ENCODE results near the gene SDHB.

The SDHB gene

DNA sequence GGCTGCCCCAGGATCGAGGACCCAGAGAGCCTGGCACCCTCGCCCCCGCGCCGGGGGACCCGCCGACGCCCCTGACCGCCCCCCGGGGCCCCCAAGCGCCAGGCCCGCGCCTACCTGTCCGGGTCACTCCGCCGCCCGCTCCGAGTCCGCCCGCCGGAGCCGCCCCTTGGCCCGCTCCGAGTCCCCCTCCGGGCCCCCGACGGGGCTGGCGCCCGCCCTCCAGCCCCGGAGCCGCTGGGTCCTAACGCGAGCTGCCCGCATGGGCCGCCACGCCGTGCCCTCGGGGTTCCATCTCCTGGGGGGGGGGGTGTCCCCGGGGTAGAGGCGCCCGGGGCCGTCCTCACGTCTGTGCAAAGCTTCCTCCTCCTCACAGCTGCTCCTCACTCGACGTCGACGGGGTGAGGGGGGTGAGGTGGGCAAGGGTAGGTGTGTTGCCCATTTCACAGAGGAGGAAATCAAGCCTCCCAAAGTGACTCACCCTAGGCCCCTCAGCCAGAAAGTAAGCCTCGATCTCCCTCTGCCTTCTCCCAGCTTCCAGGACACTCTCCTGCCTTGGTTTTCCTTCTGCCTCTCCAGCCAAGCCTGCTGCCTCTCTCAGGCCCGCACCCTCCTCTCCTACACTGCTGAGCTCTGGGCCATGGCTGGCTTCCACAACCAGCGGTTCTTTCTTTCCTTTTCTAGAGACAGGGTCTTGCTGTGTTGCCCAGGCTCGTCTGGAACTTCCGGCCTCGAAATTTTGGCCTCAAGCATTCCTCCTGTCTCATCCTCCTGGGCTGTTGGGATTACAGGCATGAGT lies 73.2 kb downstream of the SDHB start, which contains the start of gene MFAP2:
Gene MFAP2, minus strand, starts transcription at position 148 of the 796 bp plus-strand sequence. CDS start 2,347 bp downstream, outside the sequence.
- Mint-ChIP-seq H3K4me1 (peaks cover 68% of the 10 kb centered on the region), H3K36me3 (ENCODE audit: low read depth) (no peaks in the 10 kb centered on the region), H3K9me3 (no peaks in the 10 kb centered on the region), H3K4me3 (peak within 1 kb of the TSS; percentile 85), H3K27ac (no peak within 1 kb of the TSS), H3K27me3 (ENCODE audit: low read depth, poor library complexity) (peaks cover 7% of the 10 kb centered on the region)
- TF ChIP-seq, protein P1, sequence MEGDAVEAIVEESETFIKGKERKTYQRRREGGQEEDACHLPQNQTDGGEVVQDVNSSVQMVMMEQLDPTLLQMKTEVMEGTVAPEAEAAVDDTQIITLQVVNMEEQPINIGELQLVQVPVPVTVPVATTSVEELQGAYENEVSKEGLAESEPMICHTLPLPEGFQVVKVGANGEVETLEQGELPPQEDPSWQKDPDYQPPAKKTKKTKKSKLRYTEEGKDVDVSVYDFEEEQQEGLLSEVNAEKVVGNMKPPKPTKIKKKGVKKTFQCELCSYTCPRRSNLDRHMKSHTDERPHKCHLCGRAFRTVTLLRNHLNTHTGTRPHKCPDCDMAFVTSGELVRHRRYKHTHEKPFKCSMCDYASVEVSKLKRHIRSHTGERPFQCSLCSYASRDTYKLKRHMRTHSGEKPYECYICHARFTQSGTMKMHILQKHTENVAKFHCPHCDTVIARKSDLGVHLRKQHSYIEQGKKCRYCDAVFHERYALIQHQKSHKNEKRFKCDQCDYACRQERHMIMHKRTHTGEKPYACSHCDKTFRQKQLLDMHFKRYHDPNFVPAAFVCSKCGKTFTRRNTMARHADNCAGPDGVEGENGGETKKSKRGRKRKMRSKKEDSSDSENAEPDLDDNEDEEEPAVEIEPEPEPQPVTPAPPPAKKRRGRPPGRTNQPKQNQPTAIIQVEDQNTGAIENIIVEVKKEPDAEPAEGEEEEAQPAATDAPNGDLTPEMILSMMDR (IDR thresholded peaks at IDR 0.05) = no peak
- DNase-seq = peak; percentile 56

DNA sequence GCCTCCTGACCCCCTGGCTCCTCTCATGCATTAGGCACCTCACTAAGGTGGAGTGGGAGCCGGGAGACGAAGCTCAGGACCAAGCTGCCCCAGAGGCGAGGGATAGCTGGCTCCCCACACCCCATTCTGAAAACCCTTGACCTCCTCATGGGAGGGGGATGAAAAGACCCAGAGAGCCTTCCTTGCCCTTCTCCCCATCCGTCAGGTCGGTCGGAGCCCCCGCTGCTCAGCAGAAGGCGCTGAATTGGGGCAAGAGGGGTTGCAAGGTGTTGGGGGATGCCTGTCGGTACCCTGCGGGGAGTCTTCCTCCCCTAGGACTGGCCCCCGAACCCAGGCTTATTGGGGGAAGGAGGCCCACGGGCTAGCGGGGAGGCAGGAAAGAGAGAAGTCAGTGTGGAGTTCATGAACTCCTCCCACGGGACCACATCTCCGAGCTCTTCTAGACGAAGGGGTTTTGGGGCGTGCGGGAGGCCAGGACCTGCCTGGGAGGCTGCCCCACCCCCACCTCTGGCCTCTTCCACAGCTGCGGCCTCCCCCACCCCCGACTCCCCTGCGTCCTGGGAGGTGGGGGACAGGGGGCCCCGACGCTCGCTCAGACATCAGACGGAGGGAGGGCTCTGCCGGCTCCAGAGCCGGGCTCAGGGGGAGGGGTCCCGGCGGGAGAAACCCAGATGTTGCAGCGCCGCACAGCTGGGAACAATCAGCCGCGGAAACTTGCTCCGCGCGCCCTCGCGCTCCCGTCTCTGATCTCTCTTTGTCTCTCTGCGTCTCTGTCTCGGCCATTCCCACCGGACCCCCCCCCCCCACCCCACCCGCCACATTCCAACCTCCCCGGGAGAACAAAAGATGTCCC lies 74.1 kb downstream of the SDHB start:
- TF ChIP-seq, protein P1 (IDR thresholded peaks at IDR 0.05) = no peak
- peak overlapping the region; percentile 85 for H3K4me3 Mint-ChIP-seq
- peak; percentile 62 for DNase-seq
- H3K36me3 Mint-ChIP-seq (ENCODE audit: low read depth) = no peaks in the 10 kb centered on the region
- H3K27me3 Mint-ChIP-seq (ENCODE audit: low read depth, poor library complexity) = peaks cover 7% of the 10 kb centered on the region
- H3K9me3 Mint-ChIP-seq = no peaks in the 10 kb centered on the region
- H3K4me1 Mint-ChIP-seq = peaks cover 76% of the 10 kb centered on the region
- H3K27ac Mint-ChIP-seq = no peak overlapping the region

- no peak for DNase-seq
- TF ChIP-seq, protein P1 (IDR thresholded peaks at IDR 0.05) = no peak
- H3K27me3 Mint-ChIP-seq (ENCODE audit: low read depth, poor library complexity) = peaks cover 7% of the 10 kb centered on the region
- H3K27ac Mint-ChIP-seq = no peak overlapping the region
- no peaks in the 10 kb centered on the region for H3K36me3 Mint-ChIP-seq (ENCODE audit: low read depth)
- peak overlapping the region; percentile 85 for H3K4me3 Mint-ChIP-seq
- H3K4me1 Mint-ChIP-seq = peaks cover 74% of the 10 kb centered on the region
- H3K9me3 Mint-ChIP-seq = no peaks in the 10 kb centered on the region
Observed at GRCh38 chr1:16978567-16979474, 75.0 kb downstream of the SDHB start.

GRCh38 chr1:16978139-16978538 lies 75.7 kb downstream of the SDHB start:
- TF ChIP-seq, protein P1 (IDR thresholded peaks at IDR 0.05) = no peak
- H3K36me3 Mint-ChIP-seq (ENCODE audit: low read depth) = no peaks in the 10 kb centered on the region
- DNase-seq = no peak
- peak overlapping the region; percentile 59 for H3K4me3 Mint-ChIP-seq
- no peak overlapping the region for H3K27ac Mint-ChIP-seq
- peaks cover 70% of the 10 kb centered on the region for H3K4me1 Mint-ChIP-seq
- H3K9me3 Mint-ChIP-seq = no peaks in the 10 kb centered on the region
- peaks cover 7% of the 10 kb centered on the region for H3K27me3 Mint-ChIP-seq (ENCODE audit: low read depth, poor library complexity)

DNA sequence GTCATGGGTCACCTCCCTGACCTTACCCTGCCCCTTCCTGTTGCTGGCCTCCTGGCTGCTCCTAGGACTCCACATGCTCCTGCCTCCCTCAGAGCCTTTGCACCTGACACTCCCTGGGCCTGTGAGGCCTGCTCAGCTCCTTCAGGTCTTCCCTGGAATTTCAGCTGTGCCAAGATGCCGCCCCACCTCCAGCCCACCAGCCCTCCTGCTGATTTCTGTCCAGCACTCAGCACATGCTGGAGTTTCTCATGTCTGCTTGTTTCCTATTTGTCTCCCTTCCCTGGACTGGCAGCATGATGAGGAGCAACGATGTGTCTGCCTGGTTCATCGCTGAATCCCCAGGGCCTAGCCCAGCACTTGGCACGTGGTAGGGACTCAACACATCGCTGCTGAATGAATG lies 76.5 kb downstream of the SDHB start:
- H3K36me3 Mint-ChIP-seq (ENCODE audit: low read depth) = peaks cover 4% of the 10 kb centered on the region
- peak overlapping the region; percentile 79 for H3K27ac Mint-ChIP-seq
- no peak for DNase-seq
- H3K4me3 Mint-ChIP-seq = no peak overlapping the region
- H3K4me1 Mint-ChIP-seq = peaks cover 70% of the 10 kb centered on the region
- TF ChIP-seq, protein P1 (IDR thresholded peaks at IDR 0.05) = no peak
- H3K9me3 Mint-ChIP-seq = no peaks in the 10 kb centered on the region
- peaks cover 7% of the 10 kb centered on the region for H3K27me3 Mint-ChIP-seq (ENCODE audit: low read depth, poor library complexity)

Measured in nephron progenitor cell (in vitro differentiated cells).